Stimulated activated CD4-positive, alpha-beta T cell treated with anti-CD3 and anti-CD28 coated beads, TNF-alpha, amount 100 ng/mL, for 24 hours (primary cell): ENCODE measurements around the gene C10orf95.
"Not testable (repeated sequence)": the region's sequence is repeated elsewhere in the genome, so short reads cannot be mapped to it uniquely, and the experiment has no call there.

ENCODE experiments used
- DNase-seq, 3 experiments: peaks; one replicate each; pipeline ENCODE4 v3.0.0-alpha.2; 2020; ENCODE audit warnings: low read depth in 3 of 3

The C10orf95 gene

GRCh38 chr10:102465466-102465865 lies 14.1 kb upstream of the C10orf95 start:
- DNase-seq = no peak

GRCh38 chr10:102463983-102464382 lies 12.6 kb upstream of the C10orf95 start:
- DNase-seq = no peak

GRCh38 chr10:102462512-102463054 lies 11.2 kb upstream of the C10orf95 start:
- no peak for DNase-seq

- DNase-seq = peak; percentile 84 to 94 (median 89)
These were observed 10.1 kb upstream of the C10orf95 start for GRCh38 chr10:102461187-102462054.

- no peak for DNase-seq
These were observed 9.5 kb upstream of the C10orf95 start for GRCh38 chr10:102460836-102461186.

GRCh38 chr10:102458656-102459055 lies 7.3 kb upstream of the C10orf95 start:
- DNase-seq = no peak

- no peak for DNase-seq
These were observed 6.3 kb upstream of the C10orf95 start for GRCh38 chr10:102457591-102458150.

- DNase-seq = no peak
These were observed 4.6 kb upstream of the C10orf95 start for GRCh38 chr10:102455893-102456471.

- not testable (repeated sequence) for DNase-seq
These were observed 3.5 kb upstream of the C10orf95 start for GRCh38 chr10:102454662-102455487.

GRCh38 chr10:102453502-102453901 lies 2.2 kb upstream of the C10orf95 start:
- no peak for DNase-seq

- DNase-seq = peak in 2 of 3 experiments; percentile 53 to 77
These were observed 1.5 kb upstream of the C10orf95 start for GRCh38 chr10:102452672-102453340.

GRCh38 chr10:102450374-102451104 lies 804 bp downstream of the C10orf95 start:
- DNase-seq = peak; percentile 59 to 81 (median 74)

- no peak for DNase-seq
These were observed 1.3 kb downstream of the C10orf95 start for GRCh38 chr10:102450124-102450373.

GRCh38 chr10:102449321-102450123 lies 1.8 kb downstream of the C10orf95 start:
- peak; percentile 74 to 87 (median 80) for DNase-seq

- no peak for DNase-seq
These were observed 6.5 kb downstream of the C10orf95 start for GRCh38 chr10:102444851-102445250.

GRCh38 chr10:102438374-102438773 lies 13.0 kb downstream of the C10orf95 start:
- DNase-seq = no peak

GRCh38 chr10:102437515-102437914 lies 13.8 kb downstream of the C10orf95 start:
- DNase-seq = no peak

GRCh38 chr10:102436312-102436711 lies 15.0 kb downstream of the C10orf95 start:
- no peak for DNase-seq

GRCh38 chr10:102435529-102436233 lies 15.7 kb downstream of the C10orf95 start:
- DNase-seq = peak in 1 of 3 experiments; percentile 66
